ENCODE results near the gene C11orf86.
A peak's percentile ranks its signal among the peaks of the same experiment; 100 is the strongest.
"Not testable (repeated sequence)": the region's sequence is repeated elsewhere in the genome, so short reads cannot be mapped to it uniquely, and the experiment has no call there.

Gene C11orf86

DNA sequence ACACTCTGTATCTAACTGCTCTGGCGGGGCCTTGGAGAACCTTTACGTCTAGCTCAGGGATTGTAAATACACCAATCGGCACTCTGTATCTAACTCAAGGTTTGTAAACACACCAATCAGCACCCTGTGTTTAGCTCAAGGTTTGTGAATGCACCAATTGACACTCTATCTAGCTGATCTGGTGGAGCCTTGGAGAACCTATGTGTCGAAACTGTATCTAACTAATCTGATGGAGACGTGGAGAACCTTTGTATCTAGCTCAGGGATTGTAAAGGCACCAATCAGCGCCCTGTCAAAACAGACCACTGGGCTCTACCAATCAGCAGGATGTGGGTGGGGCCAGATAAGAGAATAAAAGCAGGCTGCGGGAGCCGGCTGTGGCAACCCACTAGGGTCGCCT lies 14.3 kb downstream of the C11orf86 start:
- not testable (repeated sequence) for DNase-seq (ENCODE audit: low read depth in 2 of 2)

DNA sequence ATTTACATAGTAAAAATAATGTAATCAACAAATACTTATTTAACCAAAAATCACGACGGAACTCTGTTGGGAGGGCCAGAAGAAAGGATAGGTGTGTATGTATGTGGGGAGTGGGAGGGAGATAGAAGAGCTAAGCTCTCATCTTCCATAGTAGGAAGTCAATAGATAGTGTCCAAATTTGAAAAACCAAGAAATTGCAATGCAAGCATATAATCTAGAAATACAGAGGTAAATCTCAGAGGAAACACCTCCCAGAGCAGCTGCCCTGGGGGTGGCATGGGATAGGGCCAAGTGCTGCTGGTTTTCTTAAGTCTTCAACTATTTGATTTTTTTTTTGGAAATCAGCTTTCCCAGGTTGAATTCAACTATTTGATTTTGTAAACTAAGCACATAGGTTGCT lies 16.9 kb downstream of the C11orf86 start:
- DNase-seq (ENCODE audit: low read depth in 2 of 2) = no peak

DNA sequence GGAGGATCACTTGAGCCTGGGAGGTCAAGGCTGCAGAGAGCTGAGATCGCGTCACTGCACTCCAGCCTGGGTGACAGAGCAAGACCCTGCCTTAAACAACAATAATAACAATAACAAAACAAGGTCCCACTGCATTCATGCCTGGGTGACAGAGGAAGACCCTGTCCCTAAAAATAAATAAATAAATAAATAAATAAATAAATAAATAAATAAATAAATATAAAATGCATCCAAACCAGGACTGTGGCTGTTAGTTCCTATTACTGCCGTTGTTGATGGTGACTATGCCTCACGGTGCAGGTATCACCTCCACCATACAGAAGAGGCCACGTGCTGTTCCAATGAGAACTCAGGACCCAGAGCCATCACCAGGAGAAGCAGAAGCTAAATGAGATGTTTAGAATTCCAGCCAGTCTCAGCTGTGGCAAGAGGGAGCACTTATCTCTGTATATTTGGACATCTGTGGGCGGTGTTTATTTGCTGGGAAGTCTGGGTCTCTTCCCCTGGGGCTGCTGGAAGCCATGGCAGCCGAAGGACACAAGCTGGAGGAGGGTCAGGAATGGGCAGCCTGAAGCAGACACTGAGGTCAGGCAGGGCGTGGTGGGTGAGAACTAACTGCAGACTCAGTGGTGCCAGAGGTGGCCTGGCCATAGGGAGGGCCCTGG lies 21.6 kb downstream of the C11orf86 start:
- no peak for DNase-seq (ENCODE audit: low read depth in 2 of 2)

DNA sequence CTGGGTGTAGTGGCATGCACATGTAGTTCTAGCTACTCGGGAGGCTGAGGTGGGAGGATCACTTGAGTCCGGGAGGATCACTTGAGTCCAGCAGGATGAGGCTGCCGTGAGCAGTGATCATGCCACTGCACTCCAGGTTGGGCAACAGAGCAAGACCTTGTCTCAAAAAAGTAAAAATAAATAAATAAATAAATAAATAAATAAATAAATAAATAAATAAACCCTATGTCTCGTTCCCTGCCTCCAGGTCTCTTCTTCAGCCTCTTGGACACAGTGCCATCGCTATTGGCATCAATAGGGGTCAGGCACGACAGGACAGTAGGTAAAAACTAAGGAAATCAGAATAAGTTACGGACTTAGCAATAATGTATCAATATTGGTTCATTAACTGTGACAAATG lies 24.5 kb downstream of the C11orf86 start:
- no peak for DNase-seq (ENCODE audit: low read depth in 2 of 2)

DNA sequence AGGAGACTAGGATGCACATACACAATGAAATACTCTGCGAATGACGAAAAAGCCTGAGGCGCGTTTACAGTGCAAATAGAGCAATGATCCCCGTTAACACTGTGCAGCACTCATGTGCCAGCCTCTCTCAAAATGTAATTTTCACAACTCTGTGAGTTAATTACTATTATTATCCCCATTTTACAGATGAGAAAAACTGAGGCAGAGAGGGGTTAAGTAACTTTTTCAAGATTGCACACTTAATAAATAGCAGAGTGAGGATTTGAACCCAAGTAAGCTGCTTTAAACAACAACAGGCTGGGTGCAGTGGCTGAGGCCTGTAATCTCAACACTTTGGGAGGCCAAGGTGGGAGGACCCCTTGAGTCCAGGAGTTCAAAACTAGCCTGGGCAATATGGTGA lies 26.2 kb downstream of the C11orf86 start:
- DNase-seq (ENCODE audit: low read depth in 2 of 2) = no peak

DNA sequence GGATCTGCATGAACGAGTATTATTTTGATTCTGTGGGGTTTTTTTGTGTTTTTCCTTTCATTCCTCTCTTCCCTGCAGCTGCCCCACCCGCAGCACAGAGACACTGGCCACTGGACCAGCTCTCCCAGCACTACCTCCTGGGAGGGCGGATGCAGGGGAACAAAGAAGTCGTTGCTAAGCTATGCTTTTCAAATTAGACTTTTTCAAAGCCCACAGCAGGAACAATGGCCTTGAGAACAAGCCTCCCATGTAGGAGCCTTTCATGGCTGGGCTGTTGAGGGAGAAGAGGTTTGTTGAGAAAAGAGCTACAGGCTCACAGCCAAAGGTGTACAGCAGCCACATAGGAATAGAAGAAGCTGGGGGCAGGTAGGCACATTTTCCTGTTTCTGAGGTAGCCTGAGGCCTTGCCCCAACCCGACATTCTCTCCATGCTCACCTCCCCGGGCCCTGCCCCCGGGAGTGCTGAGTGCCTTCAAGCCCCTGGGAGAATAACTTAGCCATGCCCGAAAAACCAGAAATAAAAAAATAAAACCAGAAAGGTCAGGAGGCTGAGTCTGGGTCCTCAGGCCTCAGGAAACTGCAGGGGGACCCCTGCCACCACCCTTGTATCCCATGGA lies 27.3 kb downstream of the C11orf86 start:
- no peak for DNase-seq (ENCODE audit: low read depth in 2 of 2)

DNA sequence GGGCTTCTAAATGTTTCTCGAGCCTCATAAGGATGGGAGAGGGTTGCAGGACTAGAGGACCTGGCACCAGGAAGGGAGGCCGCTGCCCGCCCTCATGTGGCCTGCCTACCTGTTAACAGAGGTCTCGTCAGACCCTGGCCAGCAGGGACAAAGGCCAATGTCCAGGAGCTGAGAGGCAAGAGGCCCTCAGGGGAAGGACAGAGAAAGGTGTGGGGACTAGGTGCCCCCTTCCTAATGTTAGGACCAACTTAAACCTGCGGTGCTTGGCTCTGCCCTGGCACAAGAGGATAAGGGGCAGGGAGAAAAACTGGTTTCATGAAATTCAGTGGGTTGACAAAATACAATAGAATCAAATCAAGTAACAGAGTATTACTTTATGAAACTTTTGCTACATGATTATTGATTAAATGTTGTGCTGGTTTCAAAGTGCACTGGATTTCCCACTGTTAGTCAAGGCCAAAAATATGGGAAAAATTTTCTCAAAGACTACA lies 27.9 kb downstream of the C11orf86 start:
- no peak for DNase-seq (ENCODE audit: low read depth in 2 of 2)

DNA sequence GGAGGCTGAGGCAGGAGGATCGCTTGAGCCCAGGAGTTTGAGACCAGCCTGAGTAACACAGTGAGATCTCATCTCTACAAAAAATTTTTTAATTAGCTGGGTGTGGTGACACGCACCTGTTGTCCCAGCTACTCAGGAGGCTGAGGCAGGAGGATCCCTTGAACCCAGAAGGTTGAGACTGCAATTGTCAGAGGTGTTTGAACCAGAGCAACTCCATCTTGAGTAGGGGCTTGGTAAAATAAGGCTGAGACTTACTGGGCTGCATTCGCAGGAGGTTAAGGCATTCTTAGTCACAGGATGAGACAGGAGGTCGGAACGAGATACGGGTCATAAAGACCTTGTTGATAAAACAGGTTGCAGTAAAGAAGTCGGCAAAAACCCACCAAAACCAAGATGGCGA lies 30.1 kb downstream of the C11orf86 start:
- not testable (repeated sequence) for DNase-seq (ENCODE audit: low read depth in 2 of 2)

DNA sequence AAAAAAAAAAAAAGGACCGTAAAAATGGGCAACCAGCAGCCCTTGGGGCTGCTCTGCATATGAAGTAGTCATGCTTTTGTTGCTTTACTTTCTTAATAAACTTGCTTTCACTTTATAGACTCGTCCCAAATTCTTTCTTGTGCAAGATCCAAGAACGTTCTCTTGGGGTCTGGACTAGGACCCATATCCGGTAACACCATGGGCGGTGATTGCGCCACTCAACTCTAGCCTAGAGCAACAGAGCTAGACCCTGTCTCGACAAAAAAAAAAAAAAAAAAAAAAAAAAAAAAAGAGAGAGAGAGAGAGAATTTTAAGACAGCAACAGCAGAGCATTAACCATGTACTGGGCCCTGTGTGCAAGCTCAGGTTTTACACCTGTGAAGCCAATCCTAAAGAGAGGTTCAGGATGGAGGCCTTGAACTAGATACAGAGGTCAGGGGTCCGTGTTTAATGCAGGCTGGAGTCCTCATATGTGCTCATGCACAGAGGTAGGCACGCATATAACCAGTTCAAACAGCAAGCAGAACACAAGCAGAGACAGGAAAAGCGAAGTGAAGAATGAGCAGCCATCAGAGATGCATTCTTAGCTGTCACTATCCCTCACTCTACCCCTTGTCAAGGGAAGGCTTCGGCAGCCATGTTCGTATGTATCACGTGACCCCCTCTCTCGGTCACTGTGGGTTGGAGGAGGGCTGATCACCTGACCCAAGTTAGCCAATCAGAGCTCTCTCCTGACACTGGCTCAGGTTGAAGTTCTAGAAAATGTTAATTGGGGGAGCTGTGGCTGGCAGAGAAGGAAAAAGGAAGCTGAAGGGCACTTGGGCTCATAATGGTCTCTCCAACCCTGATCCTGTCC lies 31.2 kb downstream of the C11orf86 start:
- DNase-seq (ENCODE audit: low read depth in 2 of 2) = peak in 1 of 2 donors; percentile 12

DNA sequence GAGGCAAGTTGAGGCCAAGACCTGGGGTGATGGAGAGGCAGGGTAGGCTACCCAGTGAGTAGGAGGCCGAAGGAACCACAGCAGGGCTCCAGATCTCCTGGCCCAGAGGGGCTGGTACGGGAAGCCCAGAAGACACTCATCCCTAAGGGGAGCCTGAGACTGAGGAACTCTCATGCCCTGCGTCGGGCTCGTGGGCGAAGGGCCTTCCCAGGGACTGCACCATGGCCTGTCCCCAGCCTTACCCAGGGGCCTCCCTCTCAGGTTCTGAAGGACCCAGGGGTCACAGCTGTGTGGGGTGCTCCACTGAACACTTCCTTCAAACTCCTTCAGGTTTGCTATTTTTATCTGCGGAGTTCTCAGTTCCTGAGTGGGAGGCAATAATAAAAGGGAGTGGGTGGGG lies 32.0 kb downstream of the C11orf86 start:
- no peak for DNase-seq (ENCODE audit: low read depth in 2 of 2)

DNA sequence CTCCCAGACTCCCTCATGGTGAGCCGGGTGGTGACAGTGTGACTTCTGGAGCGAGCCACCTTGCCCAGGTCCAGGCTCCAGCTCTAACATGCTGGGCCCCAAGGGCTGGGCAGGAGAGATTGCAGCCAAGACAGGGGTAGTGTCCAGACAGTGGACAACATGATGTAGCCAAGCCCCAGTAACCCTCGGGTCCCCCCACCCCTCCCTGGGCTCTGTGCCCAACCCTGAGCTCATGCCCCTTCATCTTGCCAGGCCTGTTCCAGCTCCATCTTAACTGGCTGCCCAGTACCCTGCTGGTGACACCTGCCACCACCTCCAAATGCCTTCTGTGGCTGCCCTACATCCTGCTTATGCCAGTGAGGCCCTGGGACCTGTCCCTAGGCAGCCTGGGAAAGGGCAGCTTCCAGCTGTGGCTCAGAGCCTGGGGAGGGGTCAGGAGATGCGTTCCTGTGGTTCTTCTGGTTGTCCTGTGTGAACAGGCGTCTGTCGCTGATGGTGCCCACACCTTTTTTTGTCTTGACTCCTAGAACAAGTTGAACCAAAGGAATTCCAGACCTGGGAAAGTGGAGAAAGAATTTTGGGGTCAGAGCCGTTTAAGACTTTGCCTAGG lies 35.3 kb downstream of the C11orf86 start:
- no peak for DNase-seq (ENCODE audit: low read depth in 2 of 2)

DNA sequence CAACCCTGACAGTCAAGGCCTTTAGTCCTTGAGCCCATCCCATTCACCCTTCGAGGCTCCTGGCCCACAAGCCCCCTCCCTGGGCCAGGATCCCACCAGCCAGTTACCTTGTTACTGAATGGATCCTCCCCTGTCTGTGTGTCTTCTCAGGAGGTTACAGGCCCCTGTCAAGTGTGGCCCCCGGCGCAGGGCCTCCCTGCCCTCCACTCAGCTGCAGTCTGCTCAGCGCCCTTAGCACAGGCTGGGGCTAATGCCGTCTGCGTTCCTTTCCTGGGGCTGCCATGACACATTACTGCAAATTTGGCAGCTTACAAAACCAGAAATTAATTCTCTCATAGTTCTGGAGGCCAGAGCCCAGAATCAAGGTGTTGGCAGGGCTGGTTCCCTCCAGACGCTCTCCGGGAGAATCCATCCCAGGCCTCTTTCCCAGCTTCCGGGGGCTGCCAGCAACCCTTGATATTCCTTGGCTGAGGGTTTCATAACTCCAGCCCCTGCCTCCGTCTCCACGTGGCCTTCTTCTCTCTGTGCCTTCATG lies 38.5 kb downstream of the C11orf86 start:
- DNase-seq (ENCODE audit: low read depth in 2 of 2) = no peak

DNA sequence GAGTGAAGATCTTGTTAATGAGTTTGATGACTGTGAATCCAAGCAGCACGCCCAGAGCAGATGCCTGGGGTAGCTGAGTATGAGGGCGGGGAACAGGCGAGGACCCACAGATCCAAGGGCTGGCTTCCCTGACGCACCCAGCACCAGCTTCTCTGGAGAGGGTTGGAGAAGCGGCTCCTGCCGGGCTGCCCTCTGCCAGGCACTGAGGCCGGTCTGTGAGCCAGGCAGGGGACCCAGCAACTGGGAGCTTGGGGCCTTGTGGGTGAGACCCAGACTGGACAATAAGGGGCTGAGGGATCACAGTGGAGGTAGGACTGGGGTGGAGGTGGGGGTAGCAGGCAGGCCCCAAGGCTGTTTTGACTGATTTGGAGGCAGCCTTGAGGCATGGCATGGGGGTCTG lies 39.2 kb downstream of the C11orf86 start:
- DNase-seq (ENCODE audit: low read depth in 2 of 2) = no peak

DNA sequence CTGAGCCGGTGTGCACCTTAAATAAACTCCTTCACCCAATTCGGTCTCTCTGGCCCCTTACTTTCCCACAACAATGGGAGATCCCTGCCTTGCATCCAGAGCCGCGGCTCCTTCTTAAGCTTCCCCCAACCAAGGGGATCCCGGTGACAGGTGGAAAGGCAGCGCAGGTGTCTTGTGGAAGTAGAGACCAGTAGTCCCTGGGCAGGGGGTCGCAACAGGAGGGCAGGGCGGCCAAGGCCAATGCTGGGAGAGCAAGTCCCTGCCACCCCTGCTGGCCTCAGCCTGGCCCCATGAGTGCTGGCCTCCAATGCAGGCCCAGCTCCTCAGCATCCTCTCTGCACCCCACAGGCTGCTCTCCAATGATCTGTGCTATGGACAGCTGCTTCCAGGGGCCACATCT lies 39.9 kb downstream of the C11orf86 start:
- no peak for DNase-seq (ENCODE audit: low read depth in 2 of 2)

DNA sequence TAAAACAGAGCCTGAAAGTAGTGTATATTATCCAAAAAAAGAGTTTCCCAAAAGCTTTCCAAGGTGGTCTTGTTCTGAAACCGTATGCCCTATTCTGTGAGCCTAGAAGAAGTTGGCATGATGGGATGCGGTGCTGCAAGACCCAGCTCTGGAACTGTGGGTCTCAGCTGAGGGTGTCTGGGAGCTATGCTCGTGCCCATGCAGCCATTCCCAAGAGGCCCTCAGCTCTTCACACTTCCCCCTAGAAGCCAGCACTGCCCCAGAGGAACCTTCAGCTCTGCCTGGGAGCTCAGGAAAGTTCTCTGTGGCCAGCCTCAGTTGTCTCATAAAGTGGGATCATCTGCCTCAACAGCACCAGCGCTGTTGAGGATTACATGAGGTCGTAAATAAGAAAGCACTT lies 41.4 kb downstream of the C11orf86 start:
- no peak for DNase-seq (ENCODE audit: low read depth in 2 of 2)

DNA sequence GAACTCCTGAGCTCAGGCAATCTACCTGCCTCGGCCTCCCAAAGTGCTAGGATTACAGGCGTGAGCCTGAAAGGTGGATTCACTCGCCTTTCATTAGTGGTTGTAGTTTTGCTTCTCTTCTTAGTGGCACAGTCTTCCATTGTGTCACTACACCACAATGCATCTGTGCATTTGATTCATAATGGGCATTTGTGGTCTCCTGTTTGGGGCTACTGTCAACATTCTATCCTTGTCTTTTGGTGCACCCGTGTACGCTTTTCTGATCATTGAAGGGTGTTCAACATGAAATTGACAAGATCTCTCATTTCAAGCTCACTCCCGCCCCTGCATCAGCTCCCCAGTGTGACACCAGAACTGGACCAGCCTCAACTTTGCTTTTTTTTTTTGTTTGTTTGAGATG lies 45.8 kb downstream of the C11orf86 start:
- no peak for DNase-seq (ENCODE audit: low read depth in 2 of 2)

DNA sequence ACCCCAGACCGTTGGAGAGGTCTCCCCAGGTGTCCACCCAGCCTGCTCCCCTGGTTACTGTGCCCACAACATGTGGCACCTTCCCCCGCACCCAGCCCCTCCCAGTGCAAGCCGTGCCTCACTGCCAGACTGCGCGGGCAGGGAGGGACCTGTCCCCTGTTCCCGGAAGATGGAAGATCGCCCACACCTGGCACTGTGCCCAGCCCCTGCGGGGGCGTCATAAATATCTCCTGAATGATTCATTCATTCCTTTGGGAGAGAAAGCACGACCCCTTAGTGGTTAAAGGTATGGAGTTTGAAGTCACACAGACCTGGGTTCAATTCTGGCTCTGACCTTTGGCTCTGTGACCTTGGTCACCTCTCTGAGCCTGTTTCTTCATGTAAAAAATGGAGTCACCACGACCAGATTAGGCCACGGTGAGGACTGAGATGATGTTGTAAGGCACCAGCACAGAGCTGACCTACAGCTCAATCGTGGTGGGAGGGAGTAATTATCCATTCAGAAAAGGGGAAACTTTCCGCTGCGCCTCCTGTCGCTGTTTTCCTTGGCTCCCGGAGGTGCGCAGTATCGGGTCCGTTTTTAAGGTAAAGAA lies 47.3 kb downstream of the C11orf86 start:
- DNase-seq (ENCODE audit: low read depth in 2 of 2) = no peak

DNA sequence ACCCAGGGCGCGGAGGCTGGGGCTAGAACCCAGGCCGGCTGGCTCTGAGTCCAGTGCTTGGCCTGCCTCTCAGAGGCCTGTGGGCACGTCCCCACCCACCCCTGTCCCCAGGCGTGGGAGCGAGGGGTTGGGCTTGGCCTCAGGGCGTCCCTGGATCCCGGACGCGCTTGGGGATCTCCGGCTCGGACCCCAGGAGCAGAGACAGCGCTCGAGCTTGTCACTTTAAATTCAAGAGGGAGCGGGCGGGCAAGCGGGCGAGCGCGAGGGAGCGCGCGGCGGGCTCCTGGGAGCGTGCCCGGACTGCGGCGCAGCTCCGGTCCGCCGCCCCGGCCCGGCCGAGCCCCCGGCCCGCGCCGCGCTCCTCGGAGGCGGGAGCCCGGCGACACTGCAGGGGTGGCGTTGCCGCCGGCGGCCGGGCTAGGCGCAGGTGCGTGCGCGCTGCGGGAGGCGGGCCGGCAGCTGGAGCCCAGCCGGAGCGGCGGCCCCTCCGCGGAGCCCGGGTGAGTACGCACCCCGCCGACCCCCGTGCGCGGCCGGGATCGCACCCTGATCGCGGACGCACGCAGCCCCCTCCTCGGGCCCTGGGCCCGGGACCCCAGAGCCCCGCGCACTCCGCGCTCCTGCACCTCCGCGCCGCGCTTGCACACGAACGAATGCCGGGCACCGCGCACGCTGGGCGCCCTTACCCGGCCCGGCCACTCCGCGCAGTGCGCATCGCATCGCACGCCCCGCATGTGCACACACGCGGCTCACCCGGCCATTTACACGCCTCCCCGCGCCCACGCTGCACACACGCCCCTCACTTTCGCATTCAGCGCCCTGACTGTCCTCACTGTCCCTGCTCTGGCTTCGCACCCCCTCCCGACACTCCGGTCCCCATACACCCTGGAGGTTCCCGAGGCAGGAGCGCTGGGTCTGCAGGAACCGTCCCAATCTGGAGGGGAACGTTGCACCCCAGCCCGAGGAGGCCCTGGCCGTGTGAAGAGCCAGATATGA lies 48.2 kb downstream of the C11orf86 start, which contains the start of gene SYT12:
TSS of gene SYT12 (plus strand) at position 174 of the 996 bp plus-strand sequence. CDS start 7,011 bp downstream, outside the sequence.
- DNase-seq (ENCODE audit: low read depth in 2 of 2) = no peak

DNA sequence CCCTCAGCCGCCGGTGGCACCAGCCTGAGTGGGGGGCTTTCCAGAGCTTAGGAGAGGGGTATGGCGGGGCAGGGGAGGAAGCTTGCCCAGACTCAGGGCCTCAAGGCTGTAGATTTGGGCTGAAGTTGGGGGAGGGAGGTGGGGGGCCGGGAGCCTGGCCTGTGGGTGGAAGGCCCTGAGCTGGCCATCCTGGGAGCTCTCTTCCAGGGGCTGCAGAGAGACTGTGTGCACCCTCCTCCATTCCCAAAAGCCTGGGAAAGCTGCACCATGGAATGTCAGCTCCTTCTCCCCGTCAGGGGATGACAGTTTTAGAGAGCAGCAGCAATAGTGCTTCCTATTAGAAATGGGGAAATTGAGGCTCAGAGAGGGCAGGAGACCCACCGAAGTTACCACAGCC lies 48.9 kb downstream of the C11orf86 start:
- DNase-seq (ENCODE audit: low read depth in 2 of 2) = no peak

DNA sequence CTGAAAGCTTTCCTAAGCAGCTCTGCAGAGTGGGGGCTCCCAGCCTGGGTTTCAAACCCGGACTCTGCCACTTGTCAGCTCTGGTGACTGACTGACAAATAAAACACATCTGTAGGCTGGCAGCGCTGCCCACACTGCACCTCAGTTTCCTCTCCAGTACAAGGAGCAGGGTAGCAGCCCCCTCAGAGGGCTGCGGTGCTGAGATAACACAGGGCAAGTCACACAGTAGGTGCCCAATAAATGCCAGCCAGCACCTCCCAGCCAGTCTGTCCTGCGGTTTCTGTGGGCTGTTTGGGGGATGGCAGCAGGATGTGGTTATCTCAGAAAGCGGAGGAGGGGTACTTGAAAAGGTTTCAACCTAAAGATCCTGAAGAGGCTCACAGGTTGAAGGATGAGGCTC lies 49.3 kb downstream of the C11orf86 start:
- peak in 1 of 2 donors; percentile 32 for DNase-seq (ENCODE audit: low read depth in 2 of 2)

Measured in stimulated activated CD8-positive, alpha-beta memory T cell treated with anti-CD3 and anti-CD28 coated beads, Interleukin-15, amount 100 ng/mL, for 48 hours (primary cell).